ENCODE results near the gene TAF1B.
A peak's percentile ranks its signal among the peaks of the same experiment; 100 is the strongest.
"Not testable (repeated sequence)": the region's sequence is repeated elsewhere in the genome, so short reads cannot be mapped to it uniquely, and the experiment has no call there.

TAF1B gene

GRCh38 chr2:9885036-9885684, 41.9 kb downstream of the TAF1B start:
- DNase-seq, result no peak

DNA sequence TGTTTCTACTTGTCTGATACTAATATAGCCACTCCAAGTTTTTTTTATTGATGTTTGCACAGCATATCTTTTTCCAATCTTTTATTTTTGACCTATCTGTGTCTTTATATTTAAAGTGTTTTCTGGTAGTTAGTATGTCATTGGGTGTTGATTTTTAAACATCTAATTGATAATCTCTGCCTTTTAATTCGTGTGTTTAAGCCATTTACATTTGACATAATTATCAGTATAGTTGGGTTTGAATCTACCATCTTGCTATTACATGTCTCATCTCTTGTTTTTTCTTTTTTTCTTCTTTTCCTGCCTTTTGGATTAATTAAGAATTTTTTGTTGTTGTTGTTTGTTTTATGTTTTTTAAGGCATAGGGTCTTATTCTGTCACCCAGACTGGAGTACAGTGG, 44.2 kb downstream of the TAF1B start:
- DNase-seq, result no peak

DNA sequence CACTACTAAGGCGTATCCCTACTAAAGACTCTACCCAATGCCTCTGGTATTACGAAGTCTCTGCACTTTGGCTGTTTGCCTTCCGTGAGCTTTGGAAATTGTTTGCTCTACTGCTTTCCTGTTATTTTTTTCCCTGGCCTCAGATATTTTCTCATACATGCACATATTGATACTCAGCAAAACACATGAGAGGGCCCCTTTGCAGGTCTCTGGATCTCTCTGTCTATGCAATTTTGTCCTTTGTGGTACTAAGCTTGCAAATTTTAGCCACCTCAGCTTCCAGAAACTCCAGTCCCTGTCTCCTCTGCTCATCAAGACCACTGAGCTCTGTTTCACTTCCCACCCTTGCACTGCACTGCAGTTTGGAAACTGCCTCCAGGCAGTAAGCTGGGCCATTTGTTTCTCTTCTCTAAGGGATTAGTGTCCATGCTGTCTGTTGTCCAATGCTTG, 46.6 kb downstream of the TAF1B start:
- no peak for DNase-seq

DNA sequence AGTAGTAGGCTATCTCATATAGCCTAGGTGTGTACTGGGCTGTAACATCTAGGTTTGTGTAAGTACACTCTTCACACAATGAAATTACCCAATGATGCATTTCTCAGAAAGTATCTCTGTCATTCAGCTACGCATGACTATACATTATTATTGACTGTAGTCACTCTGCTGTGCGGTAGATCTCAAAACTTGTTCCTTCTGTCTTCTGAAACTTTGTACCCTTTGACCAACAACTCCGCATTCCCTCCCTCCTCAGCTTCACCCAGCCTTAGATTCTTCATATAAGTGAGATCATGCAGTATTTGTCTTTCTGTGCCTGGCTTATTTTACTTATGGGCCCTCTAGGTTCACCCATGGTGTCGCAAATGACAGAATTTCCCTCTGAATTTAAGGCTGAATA, 49.0 kb downstream of the TAF1B start:
- DNase-seq, result no peak

GRCh38 chr2:9895669-9896590, 52.7 kb downstream of the TAF1B start:
- DNase-seq, result peak in 1 of 5 experiments; percentile 25

DNA sequence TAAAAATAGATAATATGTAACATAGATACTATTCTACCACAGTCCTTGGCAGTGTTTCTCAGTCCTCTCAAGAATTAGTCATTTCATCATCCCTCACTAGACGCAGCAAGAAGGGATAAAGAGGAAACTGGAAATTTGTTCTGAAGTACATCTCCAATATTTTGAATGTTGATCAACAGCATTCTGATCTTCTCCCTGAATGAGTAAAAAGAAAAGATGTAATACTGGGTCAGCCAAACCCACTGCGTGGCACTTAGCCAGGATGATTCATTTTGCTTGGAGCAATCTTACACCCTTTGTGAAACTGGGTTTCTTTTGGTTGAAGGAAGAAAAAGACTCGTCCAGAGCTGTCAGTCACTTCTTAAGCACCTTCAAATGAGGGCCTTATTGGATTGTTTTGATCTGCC, 54.1 kb downstream of the TAF1B start:
- DNase-seq, result peak in 2 of 5 experiments; percentile 10 to 62

DNA sequence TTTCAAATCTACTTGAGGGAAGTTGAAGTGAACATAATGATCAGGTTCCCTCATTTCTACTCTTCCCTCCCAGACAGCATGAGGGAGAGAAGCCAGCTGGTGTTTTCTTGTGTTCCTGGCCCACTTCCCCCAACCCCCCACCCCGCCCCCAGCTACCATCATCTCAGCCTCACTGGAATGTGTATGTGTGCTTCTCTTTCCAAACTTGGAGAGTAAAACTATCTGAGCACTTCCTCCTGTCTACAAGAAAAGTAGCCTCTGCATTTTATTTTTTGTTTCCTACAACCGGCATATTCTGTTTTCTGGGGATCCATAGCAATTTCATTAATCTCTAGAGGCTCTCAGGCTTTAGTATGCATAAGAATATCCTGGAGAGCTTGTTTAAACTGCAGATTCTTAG, 54.6 kb downstream of the TAF1B start:
- no peak for DNase-seq

- DNase-seq, result no peak
Measured at GRCh38 chr2:9905413-9905812, 62.1 kb downstream of the TAF1B start.

DNA sequence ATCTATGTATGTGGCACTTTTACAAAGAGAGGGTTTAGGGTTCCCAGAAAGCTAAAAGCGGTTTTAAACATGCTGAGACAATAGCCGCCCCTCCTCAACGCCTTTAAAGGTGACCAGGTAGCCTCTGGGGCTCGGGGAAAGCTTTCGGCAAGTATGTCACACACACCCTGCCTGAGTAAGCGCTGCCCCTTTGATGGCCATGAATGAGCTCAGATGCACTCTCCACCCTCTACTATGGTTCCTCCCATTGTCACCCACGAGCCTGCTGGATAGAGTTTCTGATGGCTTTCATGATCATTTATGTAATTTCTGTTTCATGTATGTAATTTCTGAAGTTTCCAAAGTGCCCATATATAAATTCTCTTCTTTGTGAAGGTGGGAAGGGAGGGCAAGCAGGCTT, 64.1 kb downstream of the TAF1B start:
- no peak for DNase-seq

DNA sequence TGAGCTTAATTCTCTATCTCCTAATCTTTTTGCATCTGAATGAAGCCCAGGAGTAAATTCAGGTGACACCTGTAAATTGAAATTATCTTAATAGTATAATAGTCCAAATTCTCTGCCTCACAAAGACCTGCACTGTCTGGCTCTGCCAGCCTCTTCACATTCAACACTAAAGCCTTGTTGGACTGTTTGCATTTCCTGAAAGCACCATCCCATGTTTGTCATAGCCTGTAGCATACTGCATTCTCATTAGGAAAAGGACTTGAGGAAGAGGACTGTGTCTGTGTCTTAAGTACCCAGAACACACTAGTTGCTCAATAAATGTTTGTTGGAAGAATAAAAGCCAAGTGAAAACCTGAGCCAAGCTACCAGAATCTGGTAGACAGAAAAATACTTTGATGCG, 65.4 kb downstream of the TAF1B start:
- no peak for DNase-seq

DNA sequence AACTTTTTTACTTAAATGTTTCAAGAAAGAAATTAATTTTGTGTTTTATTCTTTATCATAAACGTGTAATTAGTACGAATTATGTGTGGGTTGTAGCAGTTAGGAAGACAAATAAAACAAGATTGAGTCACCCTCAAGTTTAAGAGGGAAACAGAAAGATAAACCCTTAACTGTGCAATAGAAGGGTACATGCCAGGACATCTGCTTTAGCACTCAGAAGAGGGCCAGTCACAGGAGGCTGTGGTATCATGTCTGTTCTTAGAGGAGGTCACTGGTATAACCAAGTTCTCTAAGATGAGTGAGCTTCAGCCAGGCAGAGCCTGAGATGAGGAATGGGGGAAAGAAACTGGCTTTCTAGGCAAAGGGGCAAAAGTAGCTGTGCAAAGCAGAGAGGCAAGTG, 65.8 kb downstream of the TAF1B start:
- DNase-seq, result no peak

GRCh38 chr2:9910699-9911098, 67.4 kb downstream of the TAF1B start:
- DNase-seq, result no peak

GRCh38 chr2:9912468-9912867, 69.2 kb downstream of the TAF1B start:
- no peak for DNase-seq

DNA sequence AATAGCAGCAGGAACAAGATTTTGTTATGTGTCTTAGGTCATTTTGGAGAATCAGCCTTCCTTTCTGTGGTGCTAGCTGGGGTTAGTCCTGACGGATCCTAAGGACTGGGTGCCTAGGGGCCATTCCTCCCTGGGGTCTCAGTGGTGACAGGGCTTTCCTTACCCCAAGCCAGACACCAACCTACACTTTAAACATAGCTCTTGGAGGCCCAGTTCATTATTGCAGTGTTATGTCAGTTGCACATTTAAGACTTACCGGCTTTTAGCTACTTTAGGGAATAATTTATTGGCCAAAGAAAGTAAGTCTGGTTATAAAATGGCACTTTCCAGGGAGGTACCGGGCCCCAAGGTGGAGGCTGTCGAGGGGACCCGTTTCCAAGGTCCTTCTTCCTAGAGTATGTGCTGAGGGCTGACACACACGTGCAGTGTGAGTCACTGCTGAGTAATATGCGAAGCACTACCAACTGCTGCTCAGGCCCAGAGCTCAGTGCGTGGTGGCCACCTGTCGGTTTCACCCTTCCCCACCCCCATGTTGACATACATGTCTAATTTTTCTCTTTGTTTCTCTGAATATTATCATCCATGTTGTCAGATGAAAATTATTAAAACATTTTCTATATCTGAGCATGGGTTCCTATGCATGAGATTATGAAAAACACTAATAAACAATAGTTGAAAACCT, 71.3 kb downstream of the TAF1B start:
- peak in 2 of 5 experiments; percentile 30 to 87 for DNase-seq

- DNase-seq, result no peak
Measured at GRCh38 chr2:9918275-9918674, 75.0 kb downstream of the TAF1B start.

DNA sequence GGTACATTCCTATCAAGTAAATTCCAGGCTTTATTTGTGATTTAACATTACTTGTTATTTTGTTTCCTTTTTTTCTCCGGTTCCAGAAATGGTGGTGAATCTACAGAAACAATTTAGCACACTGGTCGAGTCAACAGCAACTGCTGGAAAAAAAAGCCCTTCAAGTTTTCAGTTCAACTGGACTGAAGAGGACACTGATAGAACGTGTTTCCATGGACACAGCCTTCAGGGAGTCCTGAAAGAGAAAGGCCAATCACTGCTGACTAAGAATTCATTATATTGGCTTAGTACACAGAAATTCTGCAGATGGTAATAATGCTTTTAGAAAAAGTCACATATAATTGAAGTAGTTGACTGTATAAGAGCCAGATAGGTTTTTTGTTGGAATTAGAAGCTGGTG, 76.2 kb downstream of the TAF1B start:
- DNase-seq, result no peak

- not testable (repeated sequence) for DNase-seq
Measured at GRCh38 chr2:9927020-9927419, 83.7 kb downstream of the TAF1B start.

DNA sequence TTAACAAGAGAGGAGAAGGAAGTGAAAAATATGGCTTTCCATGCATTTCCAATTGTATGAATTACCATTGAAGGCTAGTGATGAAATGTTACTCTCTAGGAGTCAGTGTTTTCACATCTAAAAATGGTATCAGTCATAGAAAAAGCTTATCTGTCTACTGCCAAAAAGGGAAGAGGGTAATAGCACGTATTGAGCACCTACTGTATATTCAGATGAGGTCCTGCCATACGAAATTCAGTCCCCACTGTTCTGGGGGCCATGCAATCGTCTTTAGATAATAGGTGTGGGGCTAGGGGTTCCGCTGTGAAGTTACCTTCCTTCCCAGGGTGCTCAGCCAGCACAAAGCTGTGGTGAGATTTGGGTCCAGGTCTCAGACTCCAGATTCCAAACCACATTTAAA, 94.0 kb downstream of the TAF1B start:
- no peak for DNase-seq

DNA sequence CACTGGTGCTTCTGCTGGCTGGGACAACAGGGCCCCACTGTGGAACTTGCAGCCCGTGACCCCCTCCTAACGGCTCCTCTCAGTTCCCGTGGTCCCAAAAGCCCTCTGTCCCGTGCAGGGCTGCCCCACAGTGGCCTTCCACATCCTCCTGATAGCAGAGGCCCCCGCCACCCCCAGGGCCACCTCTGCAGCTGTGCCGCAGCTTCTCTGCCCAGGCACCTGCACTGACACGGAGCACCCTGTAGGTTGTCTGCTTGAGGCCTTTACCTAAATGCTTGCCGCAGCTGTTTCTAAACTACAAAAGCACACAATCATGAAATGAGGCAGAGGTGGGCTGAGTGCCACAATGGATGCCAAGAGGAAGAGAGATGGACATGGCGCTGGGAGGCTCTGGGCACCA, 94.7 kb downstream of the TAF1B start:
- DNase-seq, result no peak

- DNase-seq, result no peak
Measured at GRCh38 chr2:9939587-9940485, 96.6 kb downstream of the TAF1B start.

DNA sequence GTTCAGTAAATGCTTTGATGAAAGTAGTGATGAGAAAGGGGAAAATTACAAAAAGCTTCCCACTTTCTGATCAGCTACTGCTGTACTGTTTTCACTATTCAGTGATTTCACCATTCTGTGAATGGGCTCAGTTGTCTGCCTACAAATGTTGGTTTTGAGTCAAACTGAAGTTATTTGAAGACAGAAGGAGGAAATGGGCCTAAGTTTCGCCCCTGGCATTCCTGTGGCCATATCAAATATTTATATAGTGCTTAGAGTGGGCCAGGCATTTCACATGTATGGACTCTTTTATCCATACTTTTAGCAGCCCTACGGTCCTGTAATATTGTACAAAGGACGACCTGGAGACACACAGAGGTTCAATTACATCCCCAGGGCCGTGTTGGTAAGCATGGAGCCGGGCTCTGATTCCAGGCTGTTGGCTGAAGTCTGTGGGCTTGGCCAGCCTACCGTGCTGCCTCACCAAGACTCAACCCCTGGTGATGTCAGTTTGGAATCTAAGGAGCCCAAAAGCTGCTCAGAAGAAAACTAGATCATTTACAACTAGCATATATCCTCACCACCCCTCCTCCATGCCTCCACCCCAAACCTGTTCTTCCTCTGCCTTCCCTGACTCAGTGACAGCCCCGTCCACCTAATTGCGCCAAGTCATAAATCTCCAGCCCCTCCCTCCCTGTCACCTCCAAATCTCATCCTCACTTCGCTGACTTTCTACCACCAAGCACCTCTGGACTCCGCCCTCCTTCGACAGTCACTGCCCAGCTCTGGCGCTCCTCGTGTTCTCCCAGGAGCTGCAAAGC, 98.1 kb downstream of the TAF1B start:
- no peak for DNase-seq

- no peak for DNase-seq
Measured at GRCh38 chr2:9941996-9942390, 98.7 kb downstream of the TAF1B start.

Measured in T-helper 2 cell (primary cell).